NCI-H2081 treated with DMSO at 0.1 percent for 48 hours (cell line): ENCODE data around the gene HCFC1.

ENCODE experiments used
- DNase-seq: peaks from one replicate; lab custom pipeline; 2025; lab: John Stamatoyannopoulos, UW

HCFC1 gene

GRCh38 chrX:153939573-153939972 lies 32.0 kb downstream of the HCFC1 start:
- DNase-seq: no peak

- no peak for DNase-seq
Observed at GRCh38 chrX:153938226-153938786, 33.3 kb downstream of the HCFC1 start.

- DNase-seq: no peak
Observed at GRCh38 chrX:153937056-153937455, 34.6 kb downstream of the HCFC1 start.

GRCh38 chrX:153935326-153935851 lies 36.2 kb downstream of the HCFC1 start:
- DNase-seq: no peak

- DNase-seq: no peak
Observed at GRCh38 chrX:153934762-153935325, 36.8 kb downstream of the HCFC1 start, which contains the start of gene NAA10. TSS of gene NAA10 (minus strand) at chrX:153935037. CDS start at chrX:153934904, 133 bp downstream.

- DNase-seq: no peak
Observed at GRCh38 chrX:153934148-153934761, 37.4 kb downstream of the HCFC1 start.

- DNase-seq: no peak
Observed at GRCh38 chrX:153933748-153934147, 37.9 kb downstream of the HCFC1 start.

- no peak for DNase-seq
Observed at GRCh38 chrX:153932220-153932915, 39.2 kb downstream of the HCFC1 start.

GRCh38 chrX:153931748-153932147 lies 39.9 kb downstream of the HCFC1 start:
- no peak for DNase-seq

GRCh38 chrX:153931151-153931550 lies 40.5 kb downstream of the HCFC1 start:
- DNase-seq: no peak

- no peak for DNase-seq
Observed at GRCh38 chrX:153930011-153930910, 41.4 kb downstream of the HCFC1 start.

GRCh38 chrX:153929576-153929975 lies 42.0 kb downstream of the HCFC1 start:
- DNase-seq: no peak

GRCh38 chrX:153928846-153929245 lies 42.8 kb downstream of the HCFC1 start:
- no peak for DNase-seq

- peak; percentile 87 for DNase-seq
Observed at GRCh38 chrX:153927922-153928760, 43.5 kb downstream of the HCFC1 start.

- no peak for DNase-seq
Observed at GRCh38 chrX:153927672-153927921, 44.0 kb downstream of the HCFC1 start.

GRCh38 chrX:153926858-153927671 lies 44.6 kb downstream of the HCFC1 start:
- no peak for DNase-seq

- no peak for DNase-seq
Observed at GRCh38 chrX:153926552-153926857, 45.1 kb downstream of the HCFC1 start.

- DNase-seq: no peak
Observed at GRCh38 chrX:153925739-153926551, 45.7 kb downstream of the HCFC1 start, which contains the start of gene ARHGAP4. TSS of gene ARHGAP4 (minus strand) at chrX:153926264. CDS start at chrX:153926202, 62 bp downstream.

- DNase-seq: no peak
Observed at GRCh38 chrX:153925387-153925738, 46.3 kb downstream of the HCFC1 start.
